SK-N-SH (cell line): ENCODE data around the gene ZSCAN20. TPM values are rescaled to one million over a fixed set of nuclear protein-coding genes. Genes with fewer than 3 reads are reported as not detected.

ENCODE experiments used
- CTCF ChIA-PET: fragments of 300-600, 350-600 bp; formaldehyde crosslinking; extraction: SDS; loops from one replicate; lab custom pipeline; 2021; lab: Yijun Ruan, JAX
- POLR2A ChIA-PET: fragments of 350-600 bp; sonication (Branson Sonifier 250); formaldehyde crosslinking; extraction: SDS; loops from one replicate; lab custom pipeline; 2020; ENCODE audit warnings: antibody characterized with exemption, inconsistent platforms; lab: Yijun Ruan, JAX
- DNase-seq: peaks from one replicate; pipeline ENCODE4 v3.0.0; 2012
- H2AFZ ChIP-seq: fragments of 200-600 bp; sonication (generic); 2 replicates; pipeline ENCODE4 v1.8.1; 2016; ENCODE audit warnings: antibody characterized with exemption, mild to moderate bottlenecking, low read depth
- H3F3A ChIP-seq: fragments of 200-600 bp; sonication (generic); replicated peaks from 2 replicates; pipeline ENCODE3; 2016; ENCODE audit warnings: antibody characterized with exemption, mild to moderate bottlenecking; ENCODE audit not compliant: insufficient read depth
- H3K27ac ChIP-seq, 2 experiments: fragments of 200-500 bp in 1 of 2; fragments of 200-600 bp in 1 of 2; sonication (Bioruptor generic) in 1 of 2; sonication (generic), shearing (Covaris generic) in 1 of 2; 2 replicates each; pipeline versions ENCODE4 v1.5.1 to v1.6.1; 2014 to 2016; ENCODE audit warnings: low read depth in 2 of 2, inconsistent platforms in 1 of 2, low read length in 1 of 2, mild to moderate bottlenecking in 1 of 2, mixed read lengths in 1 of 2
- H3K27me3 ChIP-seq: fragments of 200-600 bp; sonication (generic), shearing (Covaris generic); 2 replicates; pipeline ENCODE4 v1.6.1; 2016; ENCODE audit warnings: mixed run types; ENCODE audit not compliant: insufficient read depth
- H3K36me3 ChIP-seq, 2 experiments: fragments of 200-500 bp in 1 of 2; fragments of 200-600 bp in 1 of 2; sonication (Bioruptor generic) in 1 of 2; sonication (generic) in 1 of 2; replicated peaks in 1 of 2; 2 replicates each; pipeline versions ENCODE3 to v1.5.1; 2014 to 2016; ENCODE audit warnings: low read length in 1 of 2, mild to moderate bottlenecking in 1 of 2; ENCODE audit not compliant: insufficient read depth in 2 of 2, control insufficient read depth in 1 of 2
- H3K4me1 ChIP-seq, 2 experiments: fragments of 200-500 bp in 1 of 2; fragments of 200-600 bp in 1 of 2; sonication (Bioruptor generic) in 1 of 2; sonication (generic), shearing (Covaris generic) in 1 of 2; 2 replicates each; pipeline versions ENCODE4 v1.5.1 to v1.6.1; 2014 to 2016; ENCODE audit warnings: low read depth in 1 of 2, low read length in 1 of 2, mixed run types in 1 of 2; ENCODE audit not compliant: insufficient read depth in 2 of 2, control insufficient read depth in 1 of 2
- H3K4me2 ChIP-seq: fragments of 200-600 bp; sonication (generic), shearing (Covaris generic); 2 replicates; pipeline ENCODE4 v1.6.1; 2017; ENCODE audit warnings: mixed run types
- H3K4me3 ChIP-seq, 2 experiments: fragments of 200-500 bp in 1 of 2; fragments of 200-600 bp in 1 of 2; sonication (Bioruptor generic) in 1 of 2; sonication (generic), shearing (Covaris generic) in 1 of 2; 2 replicates each; pipeline versions ENCODE4 v1.5.1 to v1.8.1; 2014 to 2016; ENCODE audit warnings: low read depth in 2 of 2, inconsistent platforms in 1 of 2, low read length in 1 of 2, mild to moderate bottlenecking in 1 of 2, mixed read lengths in 1 of 2, moderate library complexity in 1 of 2
- H3K79me2 ChIP-seq: fragments of 200-600 bp; sonication (generic); 2 replicates; pipeline ENCODE4 v1.8.1; 2017; ENCODE audit warnings: mild to moderate bottlenecking; ENCODE audit not compliant: insufficient read depth
- H3K9ac ChIP-seq: fragments of 200-600 bp; sonication (generic); 2 replicates; pipeline ENCODE4 v1.6.1; 2017; ENCODE audit warnings: mixed run types
- H3K9me2 ChIP-seq: fragments of 200-600 bp; sonication (generic); 2 replicates; pipeline ENCODE4 v1.6.1; 2017; ENCODE audit warnings: mixed run types
- H3K9me3 ChIP-seq: fragments of 200-600 bp; sonication (generic); 2 replicates; pipeline ENCODE4 v1.6.1; 2017; ENCODE audit warnings: mixed run types, mild to moderate bottlenecking, moderate library complexity
- H4K20me1 ChIP-seq: fragments of 200-600 bp; sonication (generic); 2 replicates; pipeline ENCODE4 v1.6.1; 2017; ENCODE audit warnings: mild to moderate bottlenecking, mixed run types; ENCODE audit not compliant: insufficient read depth
- EP300 ChIP-seq, 2 experiments: IDR thresholded peaks; 2 replicates each; pipeline versions ENCODE4 v1.4.0 to v1.6.1; 2012; ENCODE audit warnings: borderline replicate concordance in 1 of 2, low read depth in 1 of 2, low read length in 1 of 2
- FOSL2 ChIP-seq: IDR thresholded peaks from 2 replicates; pipeline ENCODE4 v1.4.0; 2012; ENCODE audit warnings: low read depth, mild to moderate bottlenecking, moderate library complexity, borderline replicate concordance
- JUND ChIP-seq: IDR thresholded peaks from 2 replicates; pipeline ENCODE4 v1.4.0; 2012
- NRF1 ChIP-seq: IDR thresholded peaks from 2 replicates; pipeline ENCODE4 v1.6.1; 2012; ENCODE audit warnings: low read depth, mild to moderate bottlenecking, low read length
- RAD21 ChIP-seq: IDR thresholded peaks from 2 replicates; pipeline ENCODE4 v1.6.1; 2012; ENCODE audit warnings: mild to moderate bottlenecking, low read length
- TCF12 ChIP-seq: IDR thresholded peaks from 2 replicates; pipeline ENCODE4 v1.4.0; 2012
- WGBS: methylation state at CpG from one replicate; pipeline ENCODE4 v1.1.6; 2017; ENCODE audit warnings: low lambda C conversion rate; 5-methylcytosine and 5-hydroxymethylcytosine counted together
- polyA plus RNA-seq, 3 experiments: library from polyadenylated mRNA; depleted of rRNA; stranded (reverse); fragments of >200 nt; gene quantifications; 2 replicates each; pipeline ENCODE4 v1.2.3, GENCODE V29; 2012
- TF ChIP-seq, protein P1 (sequence below): IDR thresholded peaks from 2 replicates; pipeline ENCODE4; 2012
- TF ChIP-seq, protein P2 (sequence below): fragments of 150-350 bp; IDR thresholded peaks from 2 replicates; pipeline ENCODE4 v1.6.1; 2017; ENCODE audit warnings: antibody characterized with exemption, low read length, low read depth, borderline replicate concordance

ZSCAN20 gene
- polyA plus RNA-seq, 1 of the 3 experiments (the other 2 are of a cell fraction) = 2.1 TPM

DNA sequence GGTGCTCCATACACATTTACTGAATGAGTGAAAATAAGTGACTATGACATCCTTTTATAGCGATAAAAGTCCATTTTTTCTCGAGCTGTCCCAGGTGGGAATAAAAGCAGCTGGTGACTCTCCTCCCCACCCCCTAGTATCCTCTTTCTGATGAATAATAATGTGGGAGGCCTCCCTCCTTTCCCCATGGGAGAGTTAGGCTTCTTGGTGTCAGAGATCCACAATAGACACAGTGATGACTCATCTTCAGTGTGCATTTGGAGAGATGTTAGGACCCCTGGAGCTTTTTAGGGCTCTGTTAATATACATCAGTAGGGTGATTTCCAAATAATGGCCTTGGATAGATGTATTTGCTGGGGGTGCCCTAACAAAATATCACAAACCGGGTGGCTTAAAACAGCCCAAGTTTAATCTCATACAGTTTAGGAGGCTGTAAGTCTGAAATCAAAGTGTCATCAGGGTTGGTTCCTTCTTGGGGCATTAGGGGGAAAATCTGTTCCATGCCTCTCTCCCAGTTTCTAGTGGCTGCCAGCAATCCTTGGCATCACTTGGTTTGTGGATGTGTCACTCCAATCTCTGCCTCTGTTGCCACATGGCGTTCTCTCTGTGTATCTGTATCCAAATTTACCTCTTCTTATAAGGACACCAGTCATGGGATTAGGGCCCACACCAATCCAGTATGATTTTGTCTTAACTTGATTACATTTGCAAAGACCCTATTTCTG lies 37.2 kb upstream of the ZSCAN20 start:
- peaks cover 15 to 47% of the 10 kb centered on the region in 2 experiments for H3K4me1 ChIP-seq
- peak overlapping the region; percentile 46 for H3K4me2 ChIP-seq
- no peak overlapping the region for H3K4me3 ChIP-seq
- peak overlapping the region; percentile 6; the same call in 1 of the 2 replicates for H3K9ac ChIP-seq
- H3K9me3 ChIP-seq = no peaks in the 10 kb centered on the region
- H3F3A ChIP-seq = peaks cover 37% of the 10 kb centered on the region
- no peaks in the 10 kb centered on the region for H4K20me1 ChIP-seq
- TF ChIP-seq TCF12 (peak; percentile 73), RAD21 (no peak), JUND (peak; percentile 73), FOSL2 (peak; percentile 69; the same call in 1 of the 2 replicates), EP300 (IDR thresholded peaks at IDR 0.05; ENCODE audit: borderline replicate concordance in 1 of 2, low read depth in 1 of 2, low read length in 1 of 2) (peak in 1 of 2 experiments; percentile 27; a peak in 1 of 4 replicates), NRF1 (no peak)
- TF ChIP-seq, protein P1, sequence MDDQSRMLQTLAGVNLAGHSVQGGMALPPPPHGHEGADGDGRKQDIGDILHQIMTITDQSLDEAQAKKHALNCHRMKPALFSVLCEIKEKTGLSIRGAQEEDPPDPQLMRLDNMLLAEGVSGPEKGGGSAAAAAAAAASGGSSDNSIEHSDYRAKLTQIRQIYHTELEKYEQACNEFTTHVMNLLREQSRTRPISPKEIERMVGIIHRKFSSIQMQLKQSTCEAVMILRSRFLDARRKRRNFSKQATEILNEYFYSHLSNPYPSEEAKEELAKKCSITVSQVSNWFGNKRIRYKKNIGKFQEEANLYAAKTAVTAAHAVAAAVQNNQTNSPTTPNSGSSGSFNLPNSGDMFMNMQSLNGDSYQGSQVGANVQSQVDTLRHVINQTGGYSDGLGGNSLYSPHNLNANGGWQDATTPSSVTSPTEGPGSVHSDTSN = peak; percentile 65
- ChIA-PET CTCF (no interaction called here), POLR2A (no interaction called here)
- H3K27me3 ChIP-seq = no peaks in the 10 kb centered on the region
- DNase-seq = no peak
- peak overlapping the region; percentile 12; the same call in 1 of the 2 replicates for H2AFZ ChIP-seq
- no peaks in the 10 kb centered on the region for H3K79me2 ChIP-seq
- H3K36me3 ChIP-seq = no peaks in the 10 kb centered on the region
- WGBS = 49% methylated on average over 4 of the region's 4 CpGs
- no peaks in the 10 kb centered on the region for H3K9me2 ChIP-seq
- peak overlapping the region; percentile 54 to 97; a peak in 3 of 4 replicates for H3K27ac ChIP-seq

DNA sequence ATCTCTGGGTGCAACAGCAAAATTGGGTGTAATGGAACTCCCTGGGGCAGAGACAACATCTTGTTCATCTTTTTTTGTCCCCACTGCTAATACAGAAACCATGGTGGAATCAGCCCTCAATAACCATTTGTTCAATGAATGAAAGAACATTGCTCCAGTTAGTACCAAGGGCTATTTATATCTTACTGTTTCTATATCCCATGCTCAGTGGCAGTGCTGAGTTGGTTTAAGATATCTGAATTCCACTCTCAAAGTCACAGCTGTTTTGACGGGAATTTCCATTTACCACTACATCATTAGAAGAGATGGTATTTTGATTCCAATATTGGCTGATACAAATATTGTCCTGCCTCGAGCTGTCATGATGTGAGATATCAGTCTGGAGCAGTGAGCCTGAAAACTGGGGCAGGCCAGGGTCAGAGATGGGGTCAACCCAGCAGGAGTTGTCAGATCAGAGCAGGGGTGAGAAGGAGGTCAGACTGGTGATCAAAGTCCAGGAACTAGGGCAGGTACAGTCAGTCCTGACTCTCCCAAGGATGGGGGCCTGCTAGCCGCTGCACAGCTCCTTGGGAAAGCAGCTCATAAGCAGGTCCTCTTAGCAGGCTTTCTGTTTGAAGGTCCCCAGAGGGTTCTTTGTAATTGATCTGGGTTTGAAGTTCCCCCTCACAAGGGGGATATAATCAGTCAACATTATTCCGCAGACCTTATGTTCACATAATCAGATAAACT lies 35.7 kb upstream of the ZSCAN20 start:
- H3K9me3 ChIP-seq = no peaks in the 10 kb centered on the region
- no peaks in the 10 kb centered on the region for H3K27me3 ChIP-seq
- H3K4me1 ChIP-seq = peaks cover 11 to 42% of the 10 kb centered on the region in 2 experiments
- CTCF ChIA-PET = interaction anchor here (1.1 to 11.8 kb wide), 3 partner anchors 19 to 255 kb away, joined by 3 to 58 read pairs (median 4); partner anchors contain the start of gene TRIM62
- POLR2A ChIA-PET = no interaction called here
- no peaks in the 10 kb centered on the region for H4K20me1 ChIP-seq
- no peaks in the 10 kb centered on the region for H3K9me2 ChIP-seq
- peak overlapping the region in 1 of 2 experiments; percentile 97; a peak in 1 of 4 replicates for H3K27ac ChIP-seq
- H3K36me3 ChIP-seq = no peaks in the 10 kb centered on the region
- H2AFZ ChIP-seq = no peak overlapping the region
- no peaks in the 10 kb centered on the region for H3K79me2 ChIP-seq
- 73% methylated on average over 3 of the region's 4 CpGs for WGBS
- H3K9ac ChIP-seq = no peak overlapping the region
- H3F3A ChIP-seq = peaks cover 37% of the 10 kb centered on the region
- peak; percentile 41 for DNase-seq
- TF ChIP-seq EP300 (IDR thresholded peaks at IDR 0.05; ENCODE audit: borderline replicate concordance in 1 of 2, low read depth in 1 of 2, low read length in 1 of 2) = peak in 1 of 2 experiments; percentile 26; a peak in 1 of 4 replicates
- TF ChIP-seq, protein P2, sequence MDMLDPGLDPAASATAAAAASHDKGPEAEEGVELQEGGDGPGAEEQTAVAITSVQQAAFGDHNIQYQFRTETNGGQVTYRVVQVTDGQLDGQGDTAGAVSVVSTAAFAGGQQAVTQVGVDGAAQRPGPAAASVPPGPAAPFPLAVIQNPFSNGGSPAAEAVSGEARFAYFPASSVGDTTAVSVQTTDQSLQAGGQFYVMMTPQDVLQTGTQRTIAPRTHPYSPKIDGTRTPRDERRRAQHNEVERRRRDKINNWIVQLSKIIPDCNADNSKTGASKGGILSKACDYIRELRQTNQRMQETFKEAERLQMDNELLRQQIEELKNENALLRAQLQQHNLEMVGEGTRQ = no peak
- H3K4me3 ChIP-seq = no peak overlapping the region
- H3K4me2 ChIP-seq = no peak overlapping the region
